ENCODE data around the gene DCAF6. TPM values are rescaled to one million over a fixed set of nuclear protein-coding genes. Genes with fewer than 3 reads are reported as not detected.

The DCAF6 gene
- total RNA-seq, 1 donor from 2014 or later = 28.1 TPM

DNA sequence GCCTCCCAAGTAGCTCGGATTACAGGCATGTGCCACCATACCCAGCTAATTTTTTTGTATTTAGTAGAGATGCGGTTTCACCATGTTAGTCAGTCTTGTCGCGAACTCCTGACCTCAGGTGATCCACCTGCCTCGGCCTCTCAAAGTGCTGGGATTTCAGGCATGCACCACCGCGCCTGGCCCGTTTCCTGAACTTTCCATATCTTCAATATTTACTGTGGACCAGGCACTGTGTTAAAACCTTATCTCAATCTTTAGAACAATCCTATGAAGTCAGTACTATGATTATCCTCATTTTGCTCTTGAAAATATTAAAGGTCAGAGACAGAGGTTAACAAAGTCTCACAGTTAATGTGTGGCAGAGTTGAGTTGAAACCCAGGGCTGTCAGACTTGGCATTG, 20.9 kb upstream of the DCAF6 start:
- Mint-ChIP-seq H3K27ac (ENCODE audit: unreplicated experiment) (peak overlapping the region; percentile 28), H3K27me3 (ENCODE audit: unreplicated experiment) (peaks cover 5% of the 10 kb centered on the region), H3K9me3 (ENCODE audit: unreplicated experiment) (no peaks in the 10 kb centered on the region), H3K4me1 (ENCODE audit: low read depth, unreplicated experiment) (peaks cover 3% of the 10 kb centered on the region), H3K36me3 (ENCODE audit: unreplicated experiment) (no peaks in the 10 kb centered on the region), H3K4me3 (ENCODE audit: unreplicated experiment) (no peak overlapping the region)
- TF ChIP-seq, protein P1, sequence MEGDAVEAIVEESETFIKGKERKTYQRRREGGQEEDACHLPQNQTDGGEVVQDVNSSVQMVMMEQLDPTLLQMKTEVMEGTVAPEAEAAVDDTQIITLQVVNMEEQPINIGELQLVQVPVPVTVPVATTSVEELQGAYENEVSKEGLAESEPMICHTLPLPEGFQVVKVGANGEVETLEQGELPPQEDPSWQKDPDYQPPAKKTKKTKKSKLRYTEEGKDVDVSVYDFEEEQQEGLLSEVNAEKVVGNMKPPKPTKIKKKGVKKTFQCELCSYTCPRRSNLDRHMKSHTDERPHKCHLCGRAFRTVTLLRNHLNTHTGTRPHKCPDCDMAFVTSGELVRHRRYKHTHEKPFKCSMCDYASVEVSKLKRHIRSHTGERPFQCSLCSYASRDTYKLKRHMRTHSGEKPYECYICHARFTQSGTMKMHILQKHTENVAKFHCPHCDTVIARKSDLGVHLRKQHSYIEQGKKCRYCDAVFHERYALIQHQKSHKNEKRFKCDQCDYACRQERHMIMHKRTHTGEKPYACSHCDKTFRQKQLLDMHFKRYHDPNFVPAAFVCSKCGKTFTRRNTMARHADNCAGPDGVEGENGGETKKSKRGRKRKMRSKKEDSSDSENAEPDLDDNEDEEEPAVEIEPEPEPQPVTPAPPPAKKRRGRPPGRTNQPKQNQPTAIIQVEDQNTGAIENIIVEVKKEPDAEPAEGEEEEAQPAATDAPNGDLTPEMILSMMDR (IDR thresholded peaks at IDR 0.05; ENCODE audit: partially characterized antibody, unreplicated experiment) = no peak
- DNase-seq = no peak

GRCh38 chr1:167916766-167917511, 19.5 kb upstream of the DCAF6 start:
- Mint-ChIP-seq H3K36me3 (ENCODE audit: unreplicated experiment) (no peaks in the 10 kb centered on the region), H3K9me3 (ENCODE audit: unreplicated experiment) (no peaks in the 10 kb centered on the region), H3K4me1 (ENCODE audit: low read depth, unreplicated experiment) (peaks cover 3% of the 10 kb centered on the region), H3K27ac (ENCODE audit: unreplicated experiment) (no peak overlapping the region), H3K27me3 (ENCODE audit: unreplicated experiment) (peaks cover 3% of the 10 kb centered on the region), H3K4me3 (ENCODE audit: unreplicated experiment) (no peak overlapping the region)
- no peak for DNase-seq
- TF ChIP-seq, protein P1 (IDR thresholded peaks at IDR 0.05; ENCODE audit: partially characterized antibody, unreplicated experiment) = no peak

- H3K4me3 Mint-ChIP-seq (ENCODE audit: unreplicated experiment) = no peak overlapping the region
- DNase-seq = no peak
- H3K4me1 Mint-ChIP-seq (ENCODE audit: low read depth, unreplicated experiment) = peaks cover 15% of the 10 kb centered on the region
- TF ChIP-seq, protein P1 (IDR thresholded peaks at IDR 0.05; ENCODE audit: partially characterized antibody, unreplicated experiment) = no peak
- H3K36me3 Mint-ChIP-seq (ENCODE audit: unreplicated experiment) = no peaks in the 10 kb centered on the region
- no peaks in the 10 kb centered on the region for H3K27me3 Mint-ChIP-seq (ENCODE audit: unreplicated experiment)
- no peak overlapping the region for H3K27ac Mint-ChIP-seq (ENCODE audit: unreplicated experiment)
- H3K9me3 Mint-ChIP-seq (ENCODE audit: unreplicated experiment) = no peaks in the 10 kb centered on the region
Measured at GRCh38 chr1:167922023-167922422, 14.5 kb upstream of the DCAF6 start.

DNA sequence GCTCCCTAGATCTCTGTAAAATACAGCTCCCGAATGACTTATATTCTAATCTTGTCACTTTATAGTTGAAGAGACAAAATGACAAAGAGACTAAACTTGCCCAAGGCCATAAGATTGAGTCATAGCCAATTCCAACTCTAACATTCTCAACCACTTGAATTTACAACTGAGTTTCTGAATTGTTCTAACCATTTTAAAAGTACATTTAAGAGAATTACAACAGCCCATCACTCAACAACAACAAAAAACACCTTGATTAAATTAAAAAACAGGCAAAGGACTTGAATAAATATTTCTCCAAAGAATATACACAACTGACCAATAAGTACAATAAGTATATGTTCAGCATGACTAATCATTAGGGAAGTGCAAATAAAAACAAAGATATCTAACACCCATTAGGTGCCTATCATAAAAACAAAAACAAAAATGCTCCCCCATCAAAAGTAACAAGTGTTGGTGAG, 13.8 kb upstream of the DCAF6 start:
- H3K9me3 Mint-ChIP-seq (ENCODE audit: unreplicated experiment) = no peaks in the 10 kb centered on the region
- no peaks in the 10 kb centered on the region for H3K36me3 Mint-ChIP-seq (ENCODE audit: unreplicated experiment)
- no peaks in the 10 kb centered on the region for H3K27me3 Mint-ChIP-seq (ENCODE audit: unreplicated experiment)
- TF ChIP-seq, protein P1 (IDR thresholded peaks at IDR 0.05; ENCODE audit: partially characterized antibody, unreplicated experiment) = no peak
- peaks cover 21% of the 10 kb centered on the region for H3K4me1 Mint-ChIP-seq (ENCODE audit: low read depth, unreplicated experiment)
- H3K27ac Mint-ChIP-seq (ENCODE audit: unreplicated experiment) = no peak overlapping the region
- H3K4me3 Mint-ChIP-seq (ENCODE audit: unreplicated experiment) = no peak overlapping the region
- DNase-seq = no peak

GRCh38 chr1:167923324-167924056, 13.0 kb upstream of the DCAF6 start:
- no peaks in the 10 kb centered on the region for H3K9me3 Mint-ChIP-seq (ENCODE audit: unreplicated experiment)
- no peak for DNase-seq
- TF ChIP-seq, protein P1 (IDR thresholded peaks at IDR 0.05; ENCODE audit: partially characterized antibody, unreplicated experiment) = no peak
- peak overlapping the region; percentile 60 for H3K27ac Mint-ChIP-seq (ENCODE audit: unreplicated experiment)
- no peak overlapping the region for H3K4me3 Mint-ChIP-seq (ENCODE audit: unreplicated experiment)
- H3K27me3 Mint-ChIP-seq (ENCODE audit: unreplicated experiment) = no peaks in the 10 kb centered on the region
- H3K4me1 Mint-ChIP-seq (ENCODE audit: low read depth, unreplicated experiment) = peaks cover 22% of the 10 kb centered on the region
- no peaks in the 10 kb centered on the region for H3K36me3 Mint-ChIP-seq (ENCODE audit: unreplicated experiment)
